Neural progenitor cell (in vitro differentiated cells): ENCODE results near the gene CEP131. TPM values are rescaled to one million over a fixed set of nuclear protein-coding genes. Genes with fewer than 3 reads are reported as not detected.
"Not testable (repeated sequence)": the region's sequence is repeated elsewhere in the genome, so short reads cannot be mapped to it uniquely, and the experiment has no call there.

Experiments used
- DNase-seq: peaks from one replicate; pipeline ENCODE4 v3.0.0-alpha.2; 2016; ENCODE audit warnings: low spot score
- H2AFZ ChIP-seq: fragments of 200-600 bp; sonication (generic); replicated peaks from 2 replicates; pipeline ENCODE4 v1.6.1; 2016; ENCODE audit warnings: antibody characterized with exemption
- H3F3A ChIP-seq: fragments of 200-600 bp; sonication (generic); 2 replicates; pipeline ENCODE4 v1.6.1; 2016; ENCODE audit warnings: antibody characterized with exemption, low read depth
- H3K27ac ChIP-seq: fragments of 200-600 bp; sonication (generic); 2 replicates; pipeline ENCODE4 v1.5.1; 2016; ENCODE audit warnings: mild to moderate bottlenecking
- H3K27me3 ChIP-seq: fragments of 200-600 bp; sonication (generic); 2 replicates; pipeline ENCODE4 v1.6.1; 2016; ENCODE audit warnings: mild to moderate bottlenecking, moderate library complexity
- H3K36me3 ChIP-seq: fragments of 200-600 bp; sonication (generic); 2 replicates; pipeline ENCODE4 v1.5.1; 2016
- H3K4me1 ChIP-seq: fragments of 200-600 bp; sonication (generic); 2 replicates; pipeline ENCODE4 v1.6.1; 2016; ENCODE audit warnings: mixed run types
- H3K4me2 ChIP-seq: fragments of 200-600 bp; sonication (generic); 2 replicates; pipeline ENCODE4 v1.6.1; 2016
- H3K4me3 ChIP-seq: fragments of 200-600 bp; sonication (generic); 2 replicates; pipeline ENCODE4 v1.5.1; 2016
- H3K79me2 ChIP-seq: fragments of 200-600 bp; sonication (generic); 2 replicates; pipeline ENCODE4 v1.6.1; 2016; ENCODE audit warnings: low read depth
- H3K9ac ChIP-seq: fragments of 200-600 bp; sonication (generic); 2 replicates; pipeline ENCODE4 v1.6.1; 2016
- H3K9me3 ChIP-seq: fragments of 200-600 bp; sonication (generic); 2 replicates; pipeline ENCODE4 v1.5.1; 2016; ENCODE audit warnings: low read depth
- H4K20me1 ChIP-seq: fragments of 200-600 bp; sonication (generic); 2 replicates; pipeline ENCODE4 v1.6.1; 2016; ENCODE audit warnings: low read depth
- H3K27ac Mint-ChIP-seq: 3 replicates; pipeline ENCODE4 v1.8.0; 2021; ENCODE audit warnings: mixed read lengths
- H3K27me3 Mint-ChIP-seq: 2 replicates; pipeline ENCODE4 v1.8.0; 2022; ENCODE audit warnings: low read depth, mild to moderate bottlenecking, inconsistent platforms, moderate library complexity, mixed read lengths; ENCODE audit not compliant: insufficient read depth
- H3K36me3 Mint-ChIP-seq: 3 replicates; pipeline ENCODE4 v1.8.0; 2021; ENCODE audit warnings: mixed read lengths
- H3K4me1 Mint-ChIP-seq: 3 replicates; pipeline ENCODE4 v1.8.0; 2021; ENCODE audit warnings: mixed read lengths
- H3K4me3 Mint-ChIP-seq: 3 replicates; pipeline ENCODE4 v1.8.0; 2021; ENCODE audit warnings: mild to moderate bottlenecking, moderate library complexity, mixed read lengths
- H3K9me3 Mint-ChIP-seq: 3 replicates; pipeline ENCODE4 v1.8.0; 2020; ENCODE audit warnings: mixed read lengths
- CTCF ChIP-seq: fragments of 200-600 bp; sonication (generic); IDR thresholded peaks from 2 replicates; pipeline ENCODE4 v1.5.1; 2017; ENCODE audit warnings: antibody characterized with exemption, mild to moderate bottlenecking
- EZH2 ChIP-seq: fragments of 200-600 bp; sonication (generic); IDR thresholded peaks from 2 replicates; pipeline ENCODE4 v1.6.1; 2017; ENCODE audit warnings: antibody characterized with exemption, mild to moderate bottlenecking, moderate library complexity
- EZH2phosphoT487 ChIP-seq: fragments of 200-600 bp; sonication (generic); IDR thresholded peaks from 2 replicates; pipeline ENCODE4 v1.6.1; 2017; ENCODE audit warnings: antibody characterized with exemption
- total RNA-seq: library from RNA; depleted of rRNA; stranded (reverse); fragments of >200 nt; gene quantifications from 2 replicates; pipeline ENCODE4 v1.2.3, GENCODE V29; 2015; ENCODE audit warnings: low replicate concordance

The CEP131 gene
- total RNA-seq, 1 donor from 2014 or later, result 7.7 TPM

GRCh38 chr17:81229666-81229920, 6.8 kb upstream of the CEP131 start:
- H3K36me3 Mint-ChIP-seq, result peaks cover 11% of the 10 kb centered on the region
- peaks cover under 1% of the 10 kb centered on the region for H3K4me1 Mint-ChIP-seq
- Histone ChIP-seq H3K4me3 (no peak overlapping the region), H3F3A (no peaks in the 10 kb centered on the region), H3K27ac (no peak overlapping the region), H3K9me3 (no peaks in the 10 kb centered on the region), H3K4me2 (no peak overlapping the region), H2AFZ (no peak overlapping the region), H4K20me1 (no peaks in the 10 kb centered on the region), H3K36me3 (no peaks in the 10 kb centered on the region), H3K9ac (no peak overlapping the region), H3K27me3 (no peaks in the 10 kb centered on the region), H3K4me1 (no peaks in the 10 kb centered on the region), H3K79me2 (no peaks in the 10 kb centered on the region)
- H3K4me3 Mint-ChIP-seq, result no peak overlapping the region
- DNase-seq, result no peak
- H3K9me3 Mint-ChIP-seq, result peaks cover 11% of the 10 kb centered on the region
- H3K27ac Mint-ChIP-seq, result no peak overlapping the region
- H3K27me3 Mint-ChIP-seq, result peaks cover 9% of the 10 kb centered on the region
- TF ChIP-seq EZH2 (no peak), EZH2phosphoT487 (no peak), CTCF (no peak)

DNA sequence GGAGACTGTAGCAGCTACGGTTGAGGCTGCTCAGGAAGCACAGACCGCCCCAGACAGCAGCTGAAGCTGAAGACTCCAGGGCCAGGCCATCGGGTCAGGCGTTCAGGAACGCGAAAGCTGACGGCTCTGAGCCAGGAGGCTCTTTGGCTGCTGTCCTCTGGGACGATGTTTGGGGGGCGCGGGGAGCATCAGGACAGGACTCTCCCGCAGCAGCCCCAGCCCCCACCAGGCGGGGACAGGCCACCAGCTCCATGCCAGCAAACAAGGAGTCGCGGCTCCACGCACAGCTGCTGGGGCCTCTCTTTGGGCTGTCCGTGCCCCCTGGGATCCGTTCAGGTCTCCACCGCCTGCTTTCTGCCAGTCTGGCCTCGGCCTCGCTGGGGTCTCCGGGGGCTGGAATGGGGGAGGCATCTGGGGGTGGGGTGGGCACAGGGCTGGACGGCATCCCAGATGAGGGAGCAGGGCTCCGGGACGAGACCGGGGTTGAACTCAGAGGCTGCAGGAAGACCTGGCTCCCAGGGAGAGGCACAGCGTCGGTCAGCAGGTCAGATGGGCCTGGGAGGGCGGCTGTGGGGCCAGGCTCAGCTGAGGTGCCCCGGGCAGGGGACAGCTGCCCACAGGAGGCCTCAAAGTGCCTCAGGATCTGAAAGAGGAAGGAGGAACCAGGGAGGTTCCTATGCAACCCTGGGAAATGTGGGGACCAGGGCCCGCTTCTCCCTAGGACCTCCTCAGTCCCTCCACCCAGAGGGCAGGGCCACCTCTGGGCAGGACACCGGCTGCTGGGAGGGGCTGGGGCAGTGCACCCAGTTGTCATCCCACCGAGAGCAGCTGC, 6.3 kb upstream of the CEP131 start:
- Mint-ChIP-seq H3K27me3 (peaks cover 9% of the 10 kb centered on the region), H3K4me1 (no peaks in the 10 kb centered on the region), H3K36me3 (peaks cover 11% of the 10 kb centered on the region), H3K9me3 (peaks cover 11% of the 10 kb centered on the region), H3K27ac (no peak overlapping the region), H3K4me3 (no peak overlapping the region)
- H3K79me2 ChIP-seq, result no peaks in the 10 kb centered on the region
- DNase-seq, result no peak
- no peaks in the 10 kb centered on the region for H3K4me1 ChIP-seq
- no peak for TF ChIP-seq EZH2
- no peak for TF ChIP-seq EZH2phosphoT487
- TF ChIP-seq CTCF, result no peak
- H4K20me1 ChIP-seq, result no peaks in the 10 kb centered on the region
- H3K9ac ChIP-seq, result no peak overlapping the region
- no peak overlapping the region for H3K27ac ChIP-seq
- H3K4me2 ChIP-seq, result no peak overlapping the region
- H3K9me3 ChIP-seq, result no peaks in the 10 kb centered on the region
- H3K36me3 ChIP-seq, result no peaks in the 10 kb centered on the region
- H3F3A ChIP-seq, result peaks cover under 1% of the 10 kb centered on the region
- no peak overlapping the region for H3K4me3 ChIP-seq
- H2AFZ ChIP-seq, result no peak overlapping the region
- peaks cover 5% of the 10 kb centered on the region for H3K27me3 ChIP-seq

- Histone ChIP-seq H3K4me2 (no peak overlapping the region), H4K20me1 (no peaks in the 10 kb centered on the region), H3K27me3 (peaks cover 11% of the 10 kb centered on the region), H3K9ac (no peak overlapping the region), H3K36me3 (no peaks in the 10 kb centered on the region), H3K79me2 (no peaks in the 10 kb centered on the region), H3K4me1 (peaks cover 5% of the 10 kb centered on the region), H3K4me3 (no peak overlapping the region), H3F3A (peaks cover 7% of the 10 kb centered on the region), H2AFZ (no peak overlapping the region), H3K9me3 (no peaks in the 10 kb centered on the region), H3K27ac (no peak overlapping the region)
- peaks cover 11% of the 10 kb centered on the region for H3K9me3 Mint-ChIP-seq
- DNase-seq, result no peak
- H3K4me3 Mint-ChIP-seq, result no peak overlapping the region
- peaks cover 5% of the 10 kb centered on the region for H3K4me1 Mint-ChIP-seq
- TF ChIP-seq EZH2 (no peak), EZH2phosphoT487 (no peak), CTCF (no peak)
- no peak overlapping the region for H3K27ac Mint-ChIP-seq
- H3K27me3 Mint-ChIP-seq, result peaks cover 10% of the 10 kb centered on the region
- H3K36me3 Mint-ChIP-seq, result peaks cover 11% of the 10 kb centered on the region
Measured at GRCh38 chr17:81228420-81228819, 5.7 kb upstream of the CEP131 start.

- H3K36me3 ChIP-seq, H3K27ac ChIP-seq, H3K4me1 Mint-ChIP-seq, H3K4me1 ChIP-seq, H4K20me1 ChIP-seq, H3K9me3 ChIP-seq, H3K4me3 Mint-ChIP-seq, H3F3A ChIP-seq, DNase-seq, H3K79me2 ChIP-seq, H2AFZ ChIP-seq, H3K27ac Mint-ChIP-seq, H3K4me2 ChIP-seq, H3K9ac ChIP-seq, H3K4me3 ChIP-seq: not testable (repeated sequence)
- H3K36me3 Mint-ChIP-seq, result peaks cover 11% of the 10 kb centered on the region
- peaks cover 12% of the 10 kb centered on the region for H3K27me3 ChIP-seq
- H3K27me3 Mint-ChIP-seq, result peaks cover 13% of the 10 kb centered on the region
- H3K9me3 Mint-ChIP-seq, result peaks cover 11% of the 10 kb centered on the region
Measured at GRCh38 chr17:81227630-81228029, 4.9 kb upstream of the CEP131 start.
